Activated T-cell treated with anti-CD3 and anti-CD28 coated beads for 48 hours (primary cell): Measurements from ENCODE around the gene C14orf180.

ENCODE experiments used
- DNase-seq: peaks from one replicate; pipeline ENCODE4 v3.0.0-alpha.2; 2020; ENCODE audit warnings: low read depth

Gene C14orf180

GRCh38 chr14:104561632-104562495 is 17.7 kb upstream of the C14orf180 start:
- DNase-seq, result no peak

GRCh38 chr14:104562606-104563005 is 17.0 kb upstream of the C14orf180 start:
- DNase-seq, result no peak

GRCh38 chr14:104563191-104563741 is 16.3 kb upstream of the C14orf180 start:
- DNase-seq, result no peak

- peak; percentile 59 for DNase-seq
Measured at GRCh38 chr14:104563742-104564615, 15.6 kb upstream of the C14orf180 start.

GRCh38 chr14:104564744-104565679 is 14.6 kb upstream of the C14orf180 start:
- no peak for DNase-seq

- no peak for DNase-seq
Measured at GRCh38 chr14:104567141-104567956, 12.2 kb upstream of the C14orf180 start.

GRCh38 chr14:104567957-104568225 is 11.7 kb upstream of the C14orf180 start:
- no peak for DNase-seq

GRCh38 chr14:104568620-104569019 is 10.9 kb upstream of the C14orf180 start:
- no peak for DNase-seq

- no peak for DNase-seq
Measured at GRCh38 chr14:104569435-104569834, 10.1 kb upstream of the C14orf180 start.

GRCh38 chr14:104571246-104571645 is 8.3 kb upstream of the C14orf180 start:
- DNase-seq, result no peak

GRCh38 chr14:104572024-104572626 is 7.4 kb upstream of the C14orf180 start:
- DNase-seq, result no peak

- DNase-seq, result no peak
Measured at GRCh38 chr14:104572668-104573067, 6.9 kb upstream of the C14orf180 start.

- no peak for DNase-seq
Measured at GRCh38 chr14:104573930-104574329, 5.6 kb upstream of the C14orf180 start.

- no peak for DNase-seq
Measured at GRCh38 chr14:104574536-104574935, 5.0 kb upstream of the C14orf180 start.

- DNase-seq, result no peak
Measured at GRCh38 chr14:104574978-104575583, 4.5 kb upstream of the C14orf180 start.

- no peak for DNase-seq
Measured at GRCh38 chr14:104576232-104576969, 3.2 kb upstream of the C14orf180 start.

GRCh38 chr14:104576970-104577332 is 2.6 kb upstream of the C14orf180 start:
- no peak for DNase-seq

- no peak for DNase-seq
Measured at GRCh38 chr14:104577426-104577825, 2.1 kb upstream of the C14orf180 start.

- no peak for DNase-seq
Measured at GRCh38 chr14:104577847-104578301, 1.7 kb upstream of the C14orf180 start.
